Panc1 (cell line): ENCODE measurements around the gene TRPM5. TPM values are rescaled to one million over a fixed set of nuclear protein-coding genes. Genes with fewer than 3 reads are reported as not detected.

Experiments used
- ATAC-seq: fragments of 200-7000 bp; cut with Tn5 transposase; 2 replicates; pipeline ENCODE4 v1.9.1; 2020; ENCODE audit warnings: mild to moderate bottlenecking, moderate library complexity
- BruUV-seq: library from RNA; stranded (reverse); fragments of 400-500 nt; replicated peaks from 2 replicates; lab custom pipeline; 2021; lab: Mats Ljungman, UMichigan
- CTCF ChIA-PET: fragments of 300-600 bp; sonication (Branson Sonifier 250); formaldehyde crosslinking; loops from one replicate; lab custom pipeline; 2022; ENCODE audit warnings: antibody characterized with exemption; lab: Charles Lee
- POLR2A ChIA-PET: fragments of 300-600 bp; sonication (Branson Sonifier 250); formaldehyde crosslinking; loops from one replicate; lab custom pipeline; 2022; ENCODE audit warnings: antibody characterized with exemption; lab: Charles Lee
- DNase-seq: peaks from one replicate; pipeline ENCODE4 v3.0.0-alpha.2; 2010; ENCODE audit warnings: low read depth, low spot score
- H3K27ac ChIP-seq: 2 replicates; pipeline ENCODE4 v1.5.1; 2011; ENCODE audit warnings: mild to moderate bottlenecking, low read length, inconsistent platforms
- H3K27me3 ChIP-seq: fragments of 200-500 bp; sonication (Bioruptor generic); 2 replicates; pipeline ENCODE4 v1.6.0; 2014; ENCODE audit warnings: low read length, inconsistent platforms; ENCODE audit not compliant: control insufficient read depth, insufficient read depth
- H3K36me3 ChIP-seq: fragments of 200-500 bp; sonication (Bioruptor generic); 2 replicates; pipeline ENCODE4 v1.5.1; 2014; ENCODE audit warnings: inconsistent platforms, mild to moderate bottlenecking, low read length, moderate library complexity; ENCODE audit not compliant: control insufficient read depth, insufficient read depth
- H3K4me1 ChIP-seq: 2 replicates; pipeline ENCODE4 v1.5.1; 2011; ENCODE audit warnings: inconsistent platforms, mild to moderate bottlenecking, low read length, moderate library complexity; ENCODE audit not compliant: control insufficient read depth, insufficient read depth
- H3K4me3 ChIP-seq, 2 experiments: 2 replicates each; pipeline ENCODE4 v1.5.1; 2011 to 2012; ENCODE audit warnings: low read depth in 2 of 2, low read length in 2 of 2, mild to moderate bottlenecking in 2 of 2, inconsistent platforms in 1 of 2, moderate library complexity in 1 of 2
- H3K9me3 ChIP-seq: fragments of 200-500 bp; sonication (Bioruptor generic); 2 replicates; pipeline ENCODE4 v1.5.1; 2014; ENCODE audit warnings: low read depth, mild to moderate bottlenecking, inconsistent platforms, low read length, moderate library complexity; ENCODE audit not compliant: control insufficient read depth, insufficient read depth
- CTCF ChIP-seq: fragments of 450-650 bp; IDR thresholded peaks from 2 replicates; pipeline ENCODE4 v1.5.1; 2017; ENCODE audit warnings: mild to moderate bottlenecking
- POLR2AphosphoS5 ChIP-seq: IDR thresholded peaks from 2 replicates; pipeline ENCODE4 v1.6.1; 2012; ENCODE audit warnings: mild to moderate bottlenecking, low read depth, low read length, moderate library complexity
- REST ChIP-seq, 2 experiments: IDR thresholded peaks; 2 replicates each; pipeline ENCODE4 v1.6.1; 2011 to 2012; ENCODE audit warnings: low read depth in 2 of 2, control low read depth in 1 of 2, low read length in 1 of 2, mild to moderate bottlenecking in 1 of 2, moderate library complexity in 1 of 2; ENCODE audit not compliant: insufficient read depth in 1 of 2
- SIN3A ChIP-seq: IDR thresholded peaks from 2 replicates; pipeline ENCODE4 v1.6.1; 2012; ENCODE audit warnings: low read depth, mild to moderate bottlenecking, low read length, moderate library complexity, borderline replicate concordance; ENCODE audit not compliant: insufficient read depth
- TCF7L2 ChIP-seq: IDR thresholded peaks from 2 replicates; pipeline ENCODE4 v1.6.1; 2011; ENCODE audit warnings: mild to moderate bottlenecking, low read depth, low read length, inconsistent platforms
- in situ Hi-C: cut with HindIII; loops from 2 replicates; pipeline ENCODE4 v1.10.0; 2016; ENCODE audit warnings: low sequenced_read_pairs, low pct_unique_long_range_greater_than_20kb
- intact Hi-C: fragments of 100-400 bp; cut with micrococcal nuclease; formaldehyde crosslinking; loops from one replicate; pipeline ENCODE4 v1.10.0; 2022; ENCODE audit not compliant: unreplicated experiment
- total RNA-seq: library from RNA; stranded (reverse); gene quantifications from one replicate; pipeline ENCODE4 v1.2.1, GENCODE V29; 2021; ENCODE audit not compliant: unreplicated experiment

The TRPM5 gene
- total RNA-seq, 1 experiment from 2014 or later: 0.08 TPM

GRCh38 chr11:2439820-2440219 is 4.5 kb downstream of the TRPM5 start:
- ChIA-PET CTCF (no interaction called here), POLR2A (no interaction called here)
- H3K4me1 ChIP-seq: no peaks in the 10 kb centered on the region
- intact Hi-C loops: no loop called here
- no TSS peak for BruUV-seq
- H3K9me3 ChIP-seq: no peaks in the 10 kb centered on the region
- in situ Hi-C loops: no loop called here
- no peaks in the 10 kb centered on the region for H3K36me3 ChIP-seq
- no peak overlapping the region for H3K4me3 ChIP-seq
- DNase-seq (no peak), ATAC-seq (no peak)
- no peak for TF ChIP-seq TCF7L2
- TF ChIP-seq POLR2AphosphoS5: no peak
- no peak for TF ChIP-seq SIN3A
- no peak for TF ChIP-seq CTCF
- TF ChIP-seq REST (IDR thresholded peaks at IDR 0.05; ENCODE audit: insufficient read depth in 1 of 2, low read depth in 2 of 2, low read length in 1 of 2): no peak
- no peak overlapping the region for H3K27ac ChIP-seq
- H3K27me3 ChIP-seq: 0 out of 2 replicates have a peak, but pooled peaks cover 4% of the 10 kb centered on the region

GRCh38 chr11:2437516-2437915 is 6.8 kb downstream of the TRPM5 start:
- H3K4me3 ChIP-seq: no peak overlapping the region
- no TSS peak for BruUV-seq
- no peak overlapping the region for H3K27ac ChIP-seq
- intact Hi-C loops (no loop called here), in situ Hi-C loops (no loop called here)
- no peaks in the 10 kb centered on the region for H3K27me3 ChIP-seq
- no peak for ATAC-seq
- CTCF ChIA-PET: no interaction called here
- H3K9me3 ChIP-seq: no peaks in the 10 kb centered on the region
- no peaks in the 10 kb centered on the region for H3K4me1 ChIP-seq
- DNase-seq: no peak
- POLR2A ChIA-PET: no interaction called here
- no peaks in the 10 kb centered on the region for H3K36me3 ChIP-seq
- TF ChIP-seq TCF7L2 (no peak), SIN3A (no peak)

GRCh38 chr11:2436521-2437031 is 7.7 kb downstream of the TRPM5 start:
- H3K4me1 ChIP-seq: no peaks in the 10 kb centered on the region
- no peak overlapping the region for H3K27ac ChIP-seq
- no peak for DNase-seq
- H3K9me3 ChIP-seq: no peaks in the 10 kb centered on the region
- TF ChIP-seq POLR2AphosphoS5 (no peak), TCF7L2 (no peak), REST (IDR thresholded peaks at IDR 0.05; ENCODE audit: insufficient read depth in 1 of 2, low read depth in 2 of 2, low read length in 1 of 2) (no peak), SIN3A (no peak), CTCF (no peak)
- H3K27me3 ChIP-seq: no peaks in the 10 kb centered on the region
- ATAC-seq: no peak
- in situ Hi-C loops (no loop called here), intact Hi-C loops (no loop called here)
- BruUV-seq: no TSS peak
- ChIA-PET POLR2A (no interaction called here), CTCF (interaction anchor here (1.1 kb wide), 1 partner anchor 16 kb away, joined by 3 read pairs; no protein-coding TSS in a partner anchor)
- no peaks in the 10 kb centered on the region for H3K36me3 ChIP-seq
- H3K4me3 ChIP-seq: no peak overlapping the region
